SK-N-SH (cell line): ENCODE data around the gene CDC26. TPM values are rescaled to one million over a fixed set of nuclear protein-coding genes. Genes with fewer than 3 reads are reported as not detected.

Experiments
- CTCF ChIA-PET: fragments of 300-600, 350-600 bp; formaldehyde crosslinking; extraction: SDS; loops from one replicate; lab custom pipeline; 2021; lab: Yijun Ruan, JAX
- POLR2A ChIA-PET: fragments of 350-600 bp; sonication (Branson Sonifier 250); formaldehyde crosslinking; extraction: SDS; loops from one replicate; lab custom pipeline; 2020; ENCODE audit warnings: antibody characterized with exemption, inconsistent platforms; lab: Yijun Ruan, JAX
- DNase-seq: peaks from one replicate; pipeline ENCODE4 v3.0.0; 2012
- H2AFZ ChIP-seq: fragments of 200-600 bp; sonication (generic); 2 replicates; pipeline ENCODE4 v1.8.1; 2016; ENCODE audit warnings: antibody characterized with exemption, mild to moderate bottlenecking, low read depth
- H3F3A ChIP-seq: fragments of 200-600 bp; sonication (generic); replicated peaks from 2 replicates; pipeline ENCODE3; 2016; ENCODE audit warnings: antibody characterized with exemption, mild to moderate bottlenecking; ENCODE audit not compliant: insufficient read depth
- H3K27ac ChIP-seq, 2 experiments: fragments of 200-500 bp in 1 of 2; fragments of 200-600 bp in 1 of 2; sonication (Bioruptor generic) in 1 of 2; sonication (generic), shearing (Covaris generic) in 1 of 2; 2 replicates each; pipeline versions ENCODE4 v1.5.1 to v1.6.1; 2014 to 2016; ENCODE audit warnings: low read depth in 2 of 2, inconsistent platforms in 1 of 2, low read length in 1 of 2, mild to moderate bottlenecking in 1 of 2, mixed read lengths in 1 of 2
- H3K27me3 ChIP-seq: fragments of 200-600 bp; sonication (generic), shearing (Covaris generic); 2 replicates; pipeline ENCODE4 v1.6.1; 2016; ENCODE audit warnings: mixed run types; ENCODE audit not compliant: insufficient read depth
- H3K36me3 ChIP-seq, 2 experiments: fragments of 200-500 bp in 1 of 2; fragments of 200-600 bp in 1 of 2; sonication (Bioruptor generic) in 1 of 2; sonication (generic) in 1 of 2; replicated peaks in 1 of 2; 2 replicates each; pipeline versions ENCODE3 to v1.5.1; 2014 to 2016; ENCODE audit warnings: low read length in 1 of 2, mild to moderate bottlenecking in 1 of 2; ENCODE audit not compliant: insufficient read depth in 2 of 2, control insufficient read depth in 1 of 2
- H3K4me1 ChIP-seq, 2 experiments: fragments of 200-500 bp in 1 of 2; fragments of 200-600 bp in 1 of 2; sonication (Bioruptor generic) in 1 of 2; sonication (generic), shearing (Covaris generic) in 1 of 2; 2 replicates each; pipeline versions ENCODE4 v1.5.1 to v1.6.1; 2014 to 2016; ENCODE audit warnings: low read depth in 1 of 2, low read length in 1 of 2, mixed run types in 1 of 2; ENCODE audit not compliant: insufficient read depth in 2 of 2, control insufficient read depth in 1 of 2
- H3K4me2 ChIP-seq: fragments of 200-600 bp; sonication (generic), shearing (Covaris generic); 2 replicates; pipeline ENCODE4 v1.6.1; 2017; ENCODE audit warnings: mixed run types
- H3K4me3 ChIP-seq, 2 experiments: fragments of 200-500 bp in 1 of 2; fragments of 200-600 bp in 1 of 2; sonication (Bioruptor generic) in 1 of 2; sonication (generic), shearing (Covaris generic) in 1 of 2; 2 replicates each; pipeline versions ENCODE4 v1.5.1 to v1.8.1; 2014 to 2016; ENCODE audit warnings: low read depth in 2 of 2, inconsistent platforms in 1 of 2, low read length in 1 of 2, mild to moderate bottlenecking in 1 of 2, mixed read lengths in 1 of 2, moderate library complexity in 1 of 2
- H3K79me2 ChIP-seq: fragments of 200-600 bp; sonication (generic); 2 replicates; pipeline ENCODE4 v1.8.1; 2017; ENCODE audit warnings: mild to moderate bottlenecking; ENCODE audit not compliant: insufficient read depth
- H3K9ac ChIP-seq: fragments of 200-600 bp; sonication (generic); 2 replicates; pipeline ENCODE4 v1.6.1; 2017; ENCODE audit warnings: mixed run types
- H3K9me2 ChIP-seq: fragments of 200-600 bp; sonication (generic); 2 replicates; pipeline ENCODE4 v1.6.1; 2017; ENCODE audit warnings: mixed run types
- H3K9me3 ChIP-seq: fragments of 200-600 bp; sonication (generic); 2 replicates; pipeline ENCODE4 v1.6.1; 2017; ENCODE audit warnings: mixed run types, mild to moderate bottlenecking, moderate library complexity
- H4K20me1 ChIP-seq: fragments of 200-600 bp; sonication (generic); 2 replicates; pipeline ENCODE4 v1.6.1; 2017; ENCODE audit warnings: mild to moderate bottlenecking, mixed run types; ENCODE audit not compliant: insufficient read depth
- ELF1 ChIP-seq: IDR thresholded peaks from 2 replicates; pipeline ENCODE4 v1.4.0; 2012
- EP300 ChIP-seq, 2 experiments: IDR thresholded peaks; 2 replicates each; pipeline versions ENCODE4 v1.4.0 to v1.6.1; 2012; ENCODE audit warnings: borderline replicate concordance in 1 of 2, low read depth in 1 of 2, low read length in 1 of 2
- FOSL2 ChIP-seq: IDR thresholded peaks from 2 replicates; pipeline ENCODE4 v1.4.0; 2012; ENCODE audit warnings: low read depth, mild to moderate bottlenecking, moderate library complexity, borderline replicate concordance
- GABPA ChIP-seq: IDR thresholded peaks from 2 replicates; pipeline ENCODE4 v1.4.0; 2012; ENCODE audit warnings: low read depth, mild to moderate bottlenecking
- MXI1 ChIP-seq: IDR thresholded peaks from 2 replicates; pipeline ENCODE4 v1.6.1; 2012; ENCODE audit warnings: mild to moderate bottlenecking, low read depth, low read length, improper control_type of control experiment
- NFIC ChIP-seq: IDR thresholded peaks from 2 replicates; pipeline ENCODE4 v1.4.0; 2012; ENCODE audit warnings: borderline replicate concordance
- RAD21 ChIP-seq: IDR thresholded peaks from 2 replicates; pipeline ENCODE4 v1.6.1; 2012; ENCODE audit warnings: mild to moderate bottlenecking, low read length
- RFX5 ChIP-seq: IDR thresholded peaks from 2 replicates; pipeline ENCODE4 v1.6.1; 2012; ENCODE audit warnings: mild to moderate bottlenecking, improper control_type of control experiment, low read length
- RXRA ChIP-seq: IDR thresholded peaks from 2 replicates; pipeline ENCODE4 v1.4.0; 2012; ENCODE audit warnings: low read depth, mild to moderate bottlenecking, borderline replicate concordance
- SIN3A ChIP-seq: IDR thresholded peaks from 2 replicates; pipeline ENCODE4 v1.6.1; 2012; ENCODE audit warnings: low read depth, mild to moderate bottlenecking, low read length, moderate library complexity, borderline replicate concordance
- TAF1 ChIP-seq: IDR thresholded peaks from 2 replicates; pipeline ENCODE4 v1.6.1; 2012; ENCODE audit warnings: low read depth, mild to moderate bottlenecking, low read length, moderate library complexity, borderline replicate concordance
- USF2 ChIP-seq: fragments of 150-350 bp; IDR thresholded peaks from 2 replicates; pipeline ENCODE4 v1.6.1; 2017; ENCODE audit warnings: antibody characterized with exemption, low read length, low read depth, borderline replicate concordance
- YY1 ChIP-seq: IDR thresholded peaks from 2 replicates; pipeline ENCODE4 v1.4.0; 2012; ENCODE audit warnings: low read depth, mild to moderate bottlenecking
- WGBS: methylation state at CpG from one replicate; pipeline ENCODE4 v1.1.6; 2017; ENCODE audit warnings: low lambda C conversion rate; 5-methylcytosine and 5-hydroxymethylcytosine counted together
- polyA plus RNA-seq, 3 experiments: library from polyadenylated mRNA; depleted of rRNA; stranded (reverse); fragments of >200 nt; gene quantifications; 2 replicates each; pipeline ENCODE4 v1.2.3, GENCODE V29; 2012

Gene CDC26
- polyA plus RNA-seq, 1 of the 3 experiments (the other 2 are of a cell fraction), result 31.0 TPM

- TF ChIP-seq USF2 (no peak), ELF1 (no peak), TAF1 (no peak), SIN3A (no peak), RXRA (no peak), MXI1 (no peak), YY1 (no peak), NFIC (no peak)
Measured at GRCh38 chr9:113219969-113220368, 55.4 kb downstream of the CDC26 start (continued).

GRCh38 chr9:113219186-113219936 lies 56.0 kb downstream of the CDC26 start:
- peaks cover 11% of the 10 kb centered on the region for H3F3A ChIP-seq
- H3K27me3 ChIP-seq, result no peaks in the 10 kb centered on the region
- H3K4me2 ChIP-seq, result peak overlapping the region; percentile 92
- H3K9me2 ChIP-seq, result no peaks in the 10 kb centered on the region
- no peak for TF ChIP-seq RAD21
- TF ChIP-seq GABPA, result no peak
- no peak for TF ChIP-seq YY1
- no peak for TF ChIP-seq FOSL2
- TF ChIP-seq MXI1, result no peak
- no peak for TF ChIP-seq USF2
- TF ChIP-seq EP300 (IDR thresholded peaks at IDR 0.05; ENCODE audit: borderline replicate concordance in 1 of 2, low read depth in 1 of 2, low read length in 1 of 2), result no peak
- TF ChIP-seq RFX5, result no peak
- WGBS, result 82% methylated on average over 3 of the region's 3 CpGs
- H3K4me3 ChIP-seq, result peak overlapping the region in 1 of 2 experiments; percentile 96; a peak in 1 of 4 replicates
- ChIA-PET CTCF (interaction anchor here (2.9 to 4.1 kb wide), 2 partner anchors 56 to 107 kb away, joined by 12 to 19 read pairs; partner anchors contain the start of genes CDC26 and PRPF4), POLR2A (interaction anchor here (3.1 kb wide), 1 partner anchor 56 kb away, joined by 19 read pairs; the partner anchor contains the start of genes CDC26 and PRPF4)
- H3K36me3 ChIP-seq, result peaks cover 2 to 9% of the 10 kb centered on the region in 2 experiments
- peaks cover 16 to 17% of the 10 kb centered on the region in 2 experiments for H3K4me1 ChIP-seq
- H4K20me1 ChIP-seq, result no peaks in the 10 kb centered on the region
- H2AFZ ChIP-seq, result no peak overlapping the region
- no peak for DNase-seq
- peaks cover 77% of the 10 kb centered on the region for H3K79me2 ChIP-seq
- 0 out of 2 replicates have a peak overlapping the region, but pooled peaks have one; percentile 71 for H3K9ac ChIP-seq
- H3K27ac ChIP-seq, result no peak overlapping the region
- no peaks in the 10 kb centered on the region for H3K9me3 ChIP-seq

Other genes with a start within 250 kb of the CDC26 start
- 0.58 and 0.67 TPM in 2 replicates for gene ZFP37, start 218.8 kb downstream of the CDC26 start, polyA plus RNA-seq (2012; rRNA removed)
- 6.4 and 8.5 TPM in 2 replicates for gene SLC31A2, start 124.6 kb downstream of the CDC26 start, polyA plus RNA-seq (2012; rRNA removed)
- 13.9 and 17.6 TPM in 2 replicates for gene FKBP15, start 54.3 kb downstream of the CDC26 start, polyA plus RNA-seq (2012; rRNA removed)
- 7.7 and 11.2 TPM in 2 replicates for gene SLC31A1, start 54.0 kb downstream of the CDC26 start, polyA plus RNA-seq (2012; rRNA removed)
- gene PRPF4, start 86 bp upstream of the CDC26 start, polyA plus RNA-seq (2012; rRNA removed), result 22.5 and 23.2 TPM in 2 replicates
- not detected in 2 replicates for gene RNF183, start 27.8 kb upstream of the CDC26 start, polyA plus RNA-seq (2012; rRNA removed)
- 0.74 and 1.3 TPM in 2 replicates for gene WDR31, start 64.7 kb upstream of the CDC26 start, polyA plus RNA-seq (2012; rRNA removed)
- 0.03 TPM in 1 of 2 replicates, not detected in the other for gene BSPRY, start 74.0 kb upstream of the CDC26 start, polyA plus RNA-seq (2012; rRNA removed)
- gene HDHD3, start 101.4 kb upstream of the CDC26 start, polyA plus RNA-seq (2012; rRNA removed), result 17.1 and 20.4 TPM in 2 replicates
- gene ALAD, start 125.7 kb upstream of the CDC26 start, polyA plus RNA-seq (2012; rRNA removed), result 10.7 and 11.8 TPM in 2 replicates
- 40.1 and 48.3 TPM in 2 replicates for gene POLE3, start 135.1 kb upstream of the CDC26 start, polyA plus RNA-seq (2012; rRNA removed)
- gene C9orf43, start 135.2 kb upstream of the CDC26 start, polyA plus RNA-seq (2012; rRNA removed), result 0.47 and 0.58 TPM in 2 replicates
- gene RGS3, start 188.2 kb upstream of the CDC26 start, polyA plus RNA-seq (2012; rRNA removed), result 50.6 and 60.7 TPM in 2 replicates